ENCODE data around the gene PFKP. TPM values are rescaled to one million over a fixed set of nuclear protein-coding genes. Genes with fewer than 3 reads are reported as not detected.

The PFKP gene
- total RNA-seq, 2 donors from 2014 or later = 104 to 116 TPM

DNA sequence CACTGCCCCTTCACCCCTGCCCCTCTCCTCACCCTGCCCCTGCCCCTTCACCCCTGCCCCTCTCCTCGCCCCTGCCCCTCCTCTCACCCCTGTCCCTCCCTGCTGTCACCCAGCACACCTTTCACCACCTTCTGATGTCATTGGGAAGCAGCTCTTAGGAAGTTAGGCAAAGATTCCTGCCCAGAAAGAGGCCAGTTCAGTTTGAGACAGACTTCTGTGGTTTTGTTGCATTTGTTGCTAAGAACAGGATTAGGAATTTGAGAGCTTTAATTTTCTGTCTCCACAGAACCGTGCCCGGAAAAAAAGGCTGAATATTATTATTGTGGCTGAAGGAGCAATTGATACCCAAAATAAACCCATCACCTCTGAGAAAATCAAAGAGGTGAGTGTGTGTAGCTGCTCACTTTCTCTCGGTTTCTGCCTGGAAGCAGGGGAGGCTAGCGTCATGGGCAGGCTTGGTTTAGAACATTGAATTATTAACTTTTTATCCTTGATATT is 39.6 kb downstream of the PFKP start:
- no peak for ATAC-seq
- no peak for DNase-seq
- intact Hi-C loops (cut with DNase I, micrococcal nuclease) = no loop called here

DNA sequence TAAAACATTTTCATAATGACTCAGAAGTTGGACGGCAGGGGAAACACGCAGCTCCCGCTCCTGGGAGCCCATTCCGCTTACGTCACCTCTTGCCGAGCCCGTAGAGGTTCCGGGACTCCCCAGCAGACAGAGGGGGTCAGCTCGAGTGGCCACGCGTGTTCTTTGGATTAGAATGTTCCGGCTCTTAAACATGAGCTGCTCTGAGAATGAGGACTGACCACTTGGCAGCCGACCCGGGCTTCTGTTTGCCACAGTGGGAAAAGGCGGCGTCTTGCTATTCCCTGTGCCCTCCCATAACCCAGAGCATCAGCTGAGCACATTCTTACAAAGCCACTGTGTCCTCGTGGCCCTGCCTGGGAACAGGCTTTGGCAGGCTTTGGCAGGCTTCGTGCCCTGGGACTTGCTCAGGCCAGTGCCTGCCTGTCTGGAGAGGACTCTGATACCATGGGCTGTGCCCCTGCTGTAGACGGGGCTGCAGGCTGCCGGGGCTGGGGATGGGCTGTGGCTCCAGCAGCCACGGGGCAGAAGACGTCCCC is 40.1 kb downstream of the PFKP start:
- DNase-seq = peak in 1 of 2 donors; percentile 52

DNA sequence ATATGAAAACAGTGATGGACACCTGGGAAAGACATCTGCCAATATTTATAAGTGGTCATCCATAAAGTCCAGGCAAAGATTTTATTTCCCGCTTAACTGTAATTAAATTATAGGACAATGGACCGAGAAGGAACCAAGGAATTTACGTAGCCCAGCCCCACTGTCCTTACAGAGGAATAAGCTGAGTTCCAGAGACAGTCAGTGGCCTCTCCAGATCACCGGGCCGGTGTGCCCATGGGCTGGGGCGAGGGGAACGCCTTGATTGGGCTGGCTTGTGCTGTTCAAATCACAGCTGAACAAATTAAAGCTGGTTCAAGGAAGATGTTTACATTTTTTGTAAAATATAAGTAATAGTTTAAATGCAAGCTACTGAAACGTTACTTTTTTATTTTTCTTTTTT is 40.7 kb downstream of the PFKP start:
- no peak for ATAC-seq
- intact Hi-C loops (cut with DNase I, micrococcal nuclease) = no loop called here
- DNase-seq = no peak

More for the DNA sequence above, 40.1 kb downstream of the PFKP start:
- intact Hi-C loops (cut with DNase I, micrococcal nuclease) = no loop called here
- ATAC-seq = peak; percentile 10

DNA sequence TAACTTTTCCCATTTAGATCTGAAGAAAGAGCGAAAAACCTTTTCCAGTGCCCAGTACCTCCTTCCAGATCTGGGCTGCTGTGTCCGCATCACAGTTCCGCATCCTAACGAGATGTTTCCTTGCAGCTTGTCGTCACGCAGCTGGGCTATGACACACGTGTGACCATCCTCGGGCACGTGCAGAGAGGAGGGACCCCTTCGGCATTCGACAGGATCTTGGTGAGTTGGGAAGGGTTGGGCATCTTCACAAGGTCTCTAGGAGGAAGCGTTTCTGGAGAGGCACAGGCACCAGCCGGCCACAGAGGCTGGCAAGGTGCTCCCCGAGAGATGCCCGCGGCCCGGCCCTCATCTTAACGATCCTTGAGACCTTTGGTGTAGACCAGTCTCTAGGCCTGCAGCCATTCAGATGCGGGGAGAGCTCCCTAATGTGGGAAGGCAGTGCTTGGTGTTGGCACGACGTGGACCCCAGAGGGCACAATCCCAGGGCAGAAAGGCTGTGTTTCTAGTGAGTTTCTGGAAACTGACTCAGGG is 41.3 kb downstream of the PFKP start:
- intact Hi-C loops (cut with DNase I, micrococcal nuclease) = no loop called here
- DNase-seq (no peak), ATAC-seq (no peak)

DNA sequence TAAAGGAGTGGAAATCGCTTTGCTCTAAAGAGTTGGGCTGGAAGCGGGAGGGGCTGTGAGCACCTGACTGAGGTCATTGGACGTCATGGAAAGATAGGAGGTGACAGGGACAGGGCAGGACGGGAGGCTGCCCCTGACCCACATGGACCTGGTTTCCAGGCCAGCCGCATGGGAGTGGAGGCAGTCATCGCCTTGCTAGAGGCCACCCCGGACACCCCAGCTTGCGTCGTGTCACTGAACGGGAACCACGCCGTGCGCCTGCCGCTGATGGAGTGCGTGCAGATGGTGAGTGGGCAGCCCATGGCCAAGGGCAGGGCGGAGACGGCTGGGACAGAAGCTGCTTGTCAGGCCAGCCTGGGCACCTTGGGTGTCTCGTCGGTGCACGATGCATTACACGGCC is 41.8 kb downstream of the PFKP start:
- no peak for ATAC-seq

DNA sequence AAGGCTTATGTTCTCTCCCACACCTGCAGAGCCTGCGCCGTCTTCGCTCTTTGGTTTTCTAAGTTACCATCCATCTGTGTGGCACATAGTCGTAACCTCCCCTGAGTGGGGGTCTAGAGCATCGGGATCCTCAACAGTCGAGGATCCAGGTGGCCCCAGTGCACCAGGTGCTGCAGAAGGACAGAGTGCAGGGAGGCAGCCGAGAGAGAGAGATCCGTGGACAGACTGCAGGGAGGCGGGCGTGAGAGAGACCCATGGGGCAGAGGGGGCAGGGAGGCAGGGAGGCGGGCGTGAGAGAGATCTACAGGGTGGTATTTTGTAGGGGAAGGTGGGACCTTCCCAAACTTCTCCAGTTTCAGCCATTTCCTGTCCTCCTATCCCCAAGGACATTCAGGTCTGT is 42.3 kb downstream of the PFKP start:
- DNase-seq (no peak), ATAC-seq (no peak)
- intact Hi-C loops (cut with DNase I, micrococcal nuclease) = no loop called here

More for the DNA sequence above, 41.8 kb downstream of the PFKP start:
- no peak for DNase-seq
- intact Hi-C loops (cut with DNase I, micrococcal nuclease) = no loop called here

DNA sequence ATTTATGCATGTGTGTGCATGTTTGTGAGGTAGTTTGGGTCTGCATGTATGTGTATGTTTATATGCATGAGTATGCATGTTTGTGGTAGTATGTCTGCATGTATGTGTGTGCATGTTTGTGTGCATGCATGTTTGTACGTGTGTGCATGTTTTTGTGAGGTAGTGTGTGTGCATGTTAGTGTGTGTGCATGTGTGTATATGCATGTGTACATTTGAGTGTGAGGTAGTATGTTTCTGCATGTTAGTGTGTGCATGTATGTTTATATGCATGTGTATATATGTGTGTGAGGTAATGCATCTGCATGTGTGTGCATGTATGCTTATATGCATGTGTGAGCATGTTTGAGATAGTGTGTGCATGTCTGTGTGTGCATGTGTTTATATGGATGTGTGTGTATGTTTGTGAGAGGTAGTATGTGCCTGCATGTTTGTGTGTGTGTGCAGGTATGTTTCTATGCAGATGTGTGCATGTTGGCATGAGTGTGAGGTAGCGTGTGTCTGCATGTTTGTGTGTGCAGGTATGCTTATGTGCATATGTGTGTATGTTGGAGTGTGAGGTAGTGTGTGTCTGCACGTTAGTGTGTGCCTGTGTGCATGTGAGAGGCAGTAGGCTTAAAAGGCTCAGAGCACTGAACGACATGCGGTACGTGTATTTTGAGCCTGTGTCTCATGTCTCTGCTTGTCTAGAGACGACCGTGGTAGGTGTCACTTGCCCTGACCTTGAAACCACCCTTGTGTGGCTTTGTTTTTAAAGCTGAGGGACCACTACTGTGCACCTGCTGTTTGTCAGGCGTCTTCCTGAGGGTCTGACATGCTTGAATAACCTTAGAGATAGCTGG is 43.7 kb downstream of the PFKP start:
- ATAC-seq (no peak), DNase-seq (no peak)
- intact Hi-C loops (cut with DNase I, micrococcal nuclease) = no loop called here

DNA sequence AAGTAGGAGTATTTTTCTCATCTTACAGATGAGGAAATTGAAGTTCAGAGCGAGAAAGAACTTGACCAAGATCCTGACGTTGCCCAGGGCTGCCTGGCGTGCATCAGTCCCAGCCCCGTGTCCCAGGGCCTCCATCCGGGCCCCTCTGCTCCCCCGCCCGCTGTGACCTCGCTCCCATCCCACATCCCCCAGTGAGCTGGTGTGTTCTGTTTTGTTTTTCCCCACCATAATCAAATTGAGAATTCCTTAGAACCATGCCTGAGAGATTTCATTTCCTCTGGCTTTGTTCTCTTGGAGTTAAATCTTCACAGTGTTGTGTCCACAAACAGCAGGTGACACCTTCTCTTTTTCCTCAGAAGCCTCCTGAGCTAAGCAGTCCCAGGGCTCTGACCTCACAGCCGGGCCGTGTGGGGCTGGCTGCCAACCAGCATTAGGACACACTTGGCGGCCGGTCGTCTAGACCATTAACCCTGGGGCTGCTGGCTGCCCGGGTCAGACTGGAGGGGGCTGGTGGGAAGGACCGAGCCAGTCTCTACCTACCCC is 44.3 kb downstream of the PFKP start:
- ATAC-seq (no peak), DNase-seq (no peak)
- intact Hi-C loops (cut with DNase I, micrococcal nuclease) = no loop called here

DNA sequence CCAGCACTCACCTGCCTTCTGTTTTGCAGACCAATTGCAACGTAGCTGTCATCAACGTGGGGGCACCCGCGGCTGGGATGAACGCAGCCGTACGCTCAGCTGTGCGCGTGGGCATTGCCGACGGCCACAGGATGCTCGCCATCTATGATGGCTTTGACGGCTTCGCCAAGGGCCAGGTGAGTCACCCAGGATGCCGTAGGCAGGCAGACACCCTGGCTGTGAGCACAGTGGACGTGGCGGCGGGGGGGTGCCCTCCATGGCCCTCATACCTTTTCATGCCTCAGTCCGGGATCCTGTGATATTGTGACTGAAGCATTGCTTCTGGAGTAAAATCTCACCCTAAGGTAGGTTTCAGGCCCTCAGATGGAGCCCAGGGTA is 46.0 kb downstream of the PFKP start:
- ATAC-seq = no peak
- intact Hi-C loops (cut with DNase I, micrococcal nuclease) = no loop called here
- DNase-seq = no peak

DNA sequence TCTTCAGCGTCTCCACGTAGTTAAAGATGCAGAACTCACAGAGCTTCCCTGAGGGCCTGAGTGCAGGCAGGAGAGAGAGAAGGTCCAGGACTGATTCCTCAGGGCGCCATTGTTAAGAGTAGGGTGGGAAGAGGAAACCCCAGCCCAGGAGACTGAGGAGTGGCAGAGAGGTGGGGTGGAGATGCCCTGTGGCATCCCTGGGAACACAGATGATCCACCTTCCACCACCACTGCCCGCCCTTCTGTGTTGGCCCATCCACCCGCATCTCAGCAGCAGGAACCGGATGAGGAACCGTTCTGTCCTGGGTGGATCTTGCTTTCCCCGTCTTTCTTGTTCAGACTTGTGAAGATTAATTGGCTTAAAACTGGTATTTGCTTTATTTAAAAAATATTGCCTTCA is 48.3 kb downstream of the PFKP start:
- DNase-seq (no peak), ATAC-seq (no peak)
- intact Hi-C loops (cut with DNase I, micrococcal nuclease) = no loop called here

DNA sequence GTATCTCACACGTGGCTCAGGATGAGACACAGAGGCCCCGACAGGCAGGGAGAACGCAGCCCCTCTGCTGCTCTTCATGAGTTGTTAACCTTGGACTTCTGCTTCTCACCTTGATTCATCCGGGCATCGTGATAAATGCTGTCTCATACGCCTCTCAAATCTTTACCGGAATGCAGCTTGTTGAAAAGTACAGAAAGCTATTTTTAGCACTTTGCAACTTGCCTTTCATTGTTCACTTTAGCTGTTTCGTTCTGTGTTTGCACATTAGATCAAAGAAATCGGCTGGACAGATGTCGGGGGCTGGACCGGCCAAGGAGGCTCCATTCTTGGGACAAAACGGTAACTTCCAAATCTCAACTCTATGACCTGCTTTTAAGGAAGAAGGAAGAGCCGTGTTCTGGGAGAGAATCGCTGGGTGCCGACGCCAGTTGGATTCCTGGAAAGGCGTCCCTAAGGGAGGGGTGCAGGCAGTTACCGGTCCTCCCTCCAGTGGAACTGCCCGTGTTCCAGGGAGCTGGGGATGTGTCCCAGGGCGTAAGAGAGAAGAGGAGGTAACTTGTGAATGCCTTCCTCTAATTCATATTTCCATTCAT is 49.3 kb downstream of the PFKP start:
- intact Hi-C loops (cut with DNase I, micrococcal nuclease) = no loop called here
- no peak for ATAC-seq
- DNase-seq = no peak

DNA sequence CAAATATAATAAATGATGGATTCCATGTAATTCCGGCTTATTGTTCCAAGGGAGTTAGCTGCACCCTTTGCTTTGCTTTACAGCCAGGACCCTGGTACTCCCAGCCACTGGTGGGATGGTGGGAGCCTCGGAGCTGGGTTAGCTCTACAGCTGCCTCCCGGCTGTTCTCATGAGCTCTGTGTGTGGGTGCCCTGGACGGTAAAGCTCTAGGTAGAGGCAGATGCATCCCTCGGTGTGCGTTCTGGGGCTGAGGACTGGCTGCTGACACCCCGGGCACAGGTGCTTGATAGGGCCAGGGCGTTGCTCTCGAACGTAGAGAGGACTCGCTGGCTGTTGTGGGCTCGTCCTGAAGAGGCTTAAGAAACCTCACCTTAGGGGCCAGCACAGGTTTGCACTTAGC is 50.1 kb downstream of the PFKP start:
- intact Hi-C loops (cut with DNase I, micrococcal nuclease) = no loop called here
- DNase-seq = no peak
- no peak for ATAC-seq

DNA sequence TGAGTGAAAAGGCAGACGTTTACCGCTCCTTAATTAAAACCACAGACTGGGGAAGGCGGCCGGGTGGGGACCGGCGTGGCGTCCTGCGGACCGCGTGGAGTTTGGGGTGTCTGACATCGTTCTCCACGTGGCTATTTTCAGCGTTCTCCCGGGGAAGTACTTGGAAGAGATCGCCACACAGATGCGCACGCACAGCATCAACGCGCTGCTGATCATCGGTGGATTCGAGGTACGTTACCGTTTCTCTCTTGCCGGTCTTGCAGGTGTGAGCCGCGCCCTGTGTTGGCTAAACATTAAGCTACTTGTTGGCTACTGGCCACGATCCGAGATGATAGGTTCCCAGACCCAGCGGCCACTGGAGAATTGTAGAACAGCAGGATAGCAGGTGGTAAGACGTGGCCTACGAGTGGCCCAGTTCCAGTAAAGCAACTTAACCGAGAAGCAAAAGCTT is 51.3 kb downstream of the PFKP start:
- intact Hi-C loops (cut with DNase I, micrococcal nuclease) = no loop called here
- DNase-seq (peak; percentile 66 to 80), ATAC-seq (peak; percentile 88)

DNA sequence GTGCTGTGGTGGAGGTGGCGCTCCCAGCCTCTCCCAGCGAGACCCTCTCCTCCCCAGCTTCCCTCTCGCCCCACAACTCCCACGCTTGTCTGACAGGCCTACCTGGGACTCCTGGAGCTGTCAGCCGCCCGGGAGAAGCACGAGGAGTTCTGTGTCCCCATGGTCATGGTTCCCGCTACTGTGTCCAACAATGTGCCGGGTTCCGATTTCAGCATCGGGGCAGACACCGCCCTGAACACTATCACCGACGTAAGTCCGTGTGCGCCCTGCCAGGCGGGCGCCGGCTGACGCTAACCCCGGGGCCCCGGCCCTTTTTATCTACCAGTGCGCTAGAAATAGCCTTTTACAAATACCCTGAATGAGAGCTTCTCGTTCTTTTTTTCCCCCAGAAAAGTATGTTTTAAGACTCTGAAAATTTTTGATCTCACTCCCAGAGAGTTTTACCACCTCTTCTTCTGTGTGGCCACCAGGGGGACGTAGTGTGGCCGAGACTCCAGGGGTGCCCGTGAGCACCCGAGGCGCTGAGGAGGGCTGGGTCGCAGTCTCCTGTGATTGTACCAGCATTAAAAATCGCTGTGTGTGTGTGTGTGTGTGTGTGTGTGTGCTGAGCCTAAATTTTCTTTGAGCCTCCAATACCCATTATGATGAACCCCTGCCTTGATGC is 52.6 kb downstream of the PFKP start:
- ATAC-seq (no peak), DNase-seq (no peak)
- intact Hi-C loops (cut with DNase I, micrococcal nuclease) = no loop called here

DNA sequence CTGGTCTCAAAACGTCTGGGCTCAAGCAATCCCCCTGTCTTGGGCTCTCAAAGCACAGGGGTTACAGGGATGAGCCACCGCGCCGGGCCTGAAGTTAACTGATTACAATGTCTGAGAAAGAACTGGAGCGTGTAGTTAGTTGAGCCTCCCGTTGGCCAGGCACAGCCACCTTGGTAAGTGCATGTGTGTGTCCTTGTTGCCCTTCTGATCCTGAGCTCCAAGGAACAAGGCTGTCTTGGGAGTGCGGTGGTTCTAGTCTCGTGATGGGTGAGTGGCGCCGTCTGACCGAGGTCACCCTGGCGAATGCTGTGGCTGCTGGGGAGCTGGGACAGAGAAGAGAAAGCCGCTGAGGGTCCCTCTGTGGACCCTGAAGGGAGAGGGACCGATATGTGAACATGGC is 54.7 kb downstream of the PFKP start:
- ATAC-seq = no peak
- no peak for DNase-seq
- intact Hi-C loops (cut with DNase I, micrococcal nuclease) = no loop called here

DNA sequence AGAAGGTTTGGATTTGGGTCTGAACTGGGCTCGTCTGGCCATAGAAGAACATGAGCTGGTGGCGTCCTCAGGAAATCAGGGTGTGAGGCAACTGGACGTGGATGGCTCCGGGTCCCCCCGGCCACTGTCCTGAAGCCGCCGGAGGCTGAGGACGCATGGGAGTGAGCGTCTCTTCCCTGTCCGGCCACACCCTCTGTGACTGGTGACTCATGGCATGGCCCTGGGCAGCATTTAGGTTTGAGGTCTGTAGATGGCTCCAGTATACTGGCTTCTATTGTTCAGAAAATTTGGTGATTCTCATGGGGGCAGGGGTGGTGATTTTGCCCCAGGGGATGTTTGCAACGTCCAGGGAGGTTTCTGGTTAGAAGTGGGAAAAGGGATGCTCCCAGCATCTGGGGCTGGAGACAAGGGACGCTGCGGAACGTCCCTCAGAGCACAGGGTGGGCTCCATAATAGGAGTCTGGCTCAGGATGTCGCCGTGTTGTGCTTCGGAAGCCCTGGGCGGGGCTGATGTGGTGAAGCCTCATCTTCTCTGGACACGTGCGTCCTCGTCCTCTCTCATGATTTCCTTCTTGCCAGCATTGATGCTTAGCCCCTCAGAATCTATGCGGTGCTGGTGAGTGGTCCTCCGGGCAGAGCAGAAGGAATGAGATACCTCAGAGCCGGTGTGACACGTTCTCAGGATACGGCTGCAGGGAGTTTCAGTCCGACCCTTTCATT is 55.3 kb downstream of the PFKP start:
- DNase-seq (no peak), ATAC-seq (no peak)
- intact Hi-C loops (cut with DNase I, micrococcal nuclease) = no loop called here

DNA sequence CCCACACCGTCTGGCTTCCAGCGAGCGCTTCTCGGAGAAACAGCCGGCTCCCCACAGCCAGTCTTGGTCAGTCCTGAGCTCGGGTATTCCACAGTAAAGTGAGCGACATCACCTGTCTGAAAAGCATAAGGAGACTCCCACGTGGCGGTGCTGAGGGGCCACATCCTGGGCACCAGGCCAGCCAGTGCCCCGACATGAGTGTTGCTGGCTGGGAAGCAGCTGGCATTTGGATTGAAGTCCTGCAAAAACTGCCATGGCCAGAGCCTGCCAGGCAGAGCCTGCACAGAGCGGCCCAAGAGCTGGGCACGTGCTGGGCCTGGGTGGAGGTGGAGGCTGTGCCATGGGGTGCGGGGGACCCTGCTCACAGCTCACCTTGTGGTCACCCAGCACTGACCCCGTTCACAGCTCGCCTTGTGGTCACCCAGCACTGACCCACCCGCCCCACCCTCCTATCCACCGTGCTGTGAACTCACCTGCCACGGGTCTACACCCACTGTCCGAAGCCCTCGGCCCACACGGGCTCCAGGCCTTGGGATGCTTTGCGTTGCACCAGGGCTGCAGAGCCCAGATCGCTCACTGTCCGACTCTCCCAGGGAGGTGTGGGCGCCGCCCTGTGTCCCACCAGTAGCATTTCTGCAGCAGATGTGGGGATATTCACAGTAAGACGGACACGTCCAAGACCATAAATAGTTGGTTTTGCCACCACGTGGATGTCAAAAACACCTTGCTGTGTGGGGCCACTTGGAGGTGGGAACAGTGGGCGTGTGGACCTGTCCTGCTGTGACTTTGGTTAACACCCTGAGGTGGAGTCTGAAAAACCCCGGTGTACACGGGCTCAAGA is 56.4 kb downstream of the PFKP start:
- intact Hi-C loops (cut with DNase I, micrococcal nuclease) = no loop called here
- no peak for ATAC-seq

More for the DNA sequence above, 56.4 kb downstream of the PFKP start:
- DNase-seq = no peak

Data from left colon (tissue), 2 donors.